Measurements from ENCODE around the gene SEMA3A.
"Not testable (repeated sequence)": the region's sequence is repeated elsewhere in the genome, so short reads cannot be mapped to it uniquely, and the experiment has no call there.

The SEMA3A gene

GRCh38 chr7:84152995-84153394, 41.6 kb downstream of the SEMA3A start:
- DNase-seq (ENCODE audit: low read depth): no peak

GRCh38 chr7:84150370-84150769, 44.2 kb downstream of the SEMA3A start:
- DNase-seq (ENCODE audit: low read depth): not testable (repeated sequence)

DNA sequence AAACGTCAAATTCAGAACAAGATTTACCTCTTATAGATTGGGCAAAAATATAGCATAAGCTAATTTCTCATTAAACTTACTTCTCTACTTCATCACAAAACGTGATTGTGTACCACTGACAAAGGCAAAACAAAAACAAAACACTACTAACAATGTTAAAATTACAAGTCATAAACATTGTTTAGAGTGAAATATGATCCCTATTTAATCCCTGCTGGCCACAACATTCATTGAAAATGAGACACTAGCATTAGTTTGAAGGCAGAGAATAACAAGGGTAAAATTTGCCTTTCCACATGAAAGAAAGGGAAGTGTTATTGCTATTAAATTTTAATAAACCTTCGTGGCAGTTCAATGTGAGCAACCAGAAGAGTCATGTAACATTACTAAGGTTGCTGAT, 45.0 kb downstream of the SEMA3A start:
- DNase-seq (ENCODE audit: low read depth): no peak

- DNase-seq (ENCODE audit: low read depth): no peak
Observed at GRCh38 chr7:84145892-84146291, 48.7 kb downstream of the SEMA3A start.

DNA sequence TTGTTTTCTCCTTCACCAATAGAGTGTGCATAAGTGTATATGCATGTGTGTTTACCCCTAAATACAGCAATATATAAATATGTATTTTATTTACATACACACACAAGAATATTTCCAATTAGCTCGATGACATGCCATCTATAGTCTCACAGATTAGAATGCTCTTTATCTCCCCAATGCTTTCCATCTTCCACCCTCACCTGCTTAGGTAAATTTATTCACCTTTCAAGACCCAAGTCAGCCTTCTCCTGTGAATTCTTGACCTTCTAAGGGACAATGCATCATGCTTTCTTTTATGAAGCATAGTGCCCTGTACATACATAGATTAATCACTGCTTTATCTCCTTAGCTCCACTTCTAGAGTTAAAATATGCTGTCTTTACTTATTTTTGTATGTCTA, 49.7 kb downstream of the SEMA3A start:
- DNase-seq (ENCODE audit: low read depth): no peak

GRCh38 chr7:84144480-84144879, 50.1 kb downstream of the SEMA3A start:
- DNase-seq (ENCODE audit: low read depth): no peak

DNA sequence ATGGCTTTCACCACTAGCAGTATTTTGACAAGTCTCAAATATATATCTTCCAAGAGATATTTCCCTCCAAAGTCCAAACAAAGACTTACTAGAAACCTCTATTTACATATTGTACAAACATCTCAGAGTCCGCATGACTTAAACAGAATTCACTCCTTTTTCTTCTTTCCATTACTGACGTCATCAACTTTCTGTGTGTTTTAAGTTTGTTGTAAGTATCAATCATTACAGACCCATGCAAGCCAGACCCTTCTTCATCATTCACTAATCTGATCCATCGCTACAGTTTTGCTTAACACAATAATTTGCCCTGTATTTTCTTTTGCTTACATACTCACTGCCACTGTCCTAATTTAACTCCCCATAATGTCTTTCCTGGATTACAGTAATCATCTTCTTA, 51.9 kb downstream of the SEMA3A start:
- no peak for DNase-seq (ENCODE audit: low read depth)

- DNase-seq (ENCODE audit: low read depth): no peak
Observed at GRCh38 chr7:84139986-84140729, 54.4 kb downstream of the SEMA3A start.

GRCh38 chr7:84138411-84138810, 56.2 kb downstream of the SEMA3A start:
- no peak for DNase-seq (ENCODE audit: low read depth)

GRCh38 chr7:84137812-84138211, 56.8 kb downstream of the SEMA3A start:
- DNase-seq (ENCODE audit: low read depth): no peak

DNA sequence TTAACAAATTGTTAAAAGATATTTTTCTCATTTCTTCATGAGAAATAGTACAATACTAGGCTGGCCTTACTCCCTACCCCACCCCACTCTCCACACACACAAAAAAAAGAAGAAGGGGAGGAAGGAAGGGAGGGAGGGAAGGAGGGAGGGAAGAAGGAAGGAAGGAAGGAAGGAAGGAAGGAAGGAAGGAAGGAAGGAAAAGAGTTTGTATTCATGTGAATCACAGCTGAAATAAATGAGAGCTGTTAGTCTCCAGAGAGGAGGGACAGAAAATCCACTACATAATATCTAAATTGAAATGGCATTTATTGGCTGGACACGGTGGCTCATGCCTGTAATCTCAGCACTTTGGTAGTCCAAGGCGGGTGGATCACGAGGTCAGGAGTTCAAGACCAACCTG, 57.8 kb downstream of the SEMA3A start:
- no peak for DNase-seq (ENCODE audit: low read depth)

- DNase-seq (ENCODE audit: low read depth): no peak
Observed at GRCh38 chr7:84136336-84136735, 58.3 kb downstream of the SEMA3A start.

DNA sequence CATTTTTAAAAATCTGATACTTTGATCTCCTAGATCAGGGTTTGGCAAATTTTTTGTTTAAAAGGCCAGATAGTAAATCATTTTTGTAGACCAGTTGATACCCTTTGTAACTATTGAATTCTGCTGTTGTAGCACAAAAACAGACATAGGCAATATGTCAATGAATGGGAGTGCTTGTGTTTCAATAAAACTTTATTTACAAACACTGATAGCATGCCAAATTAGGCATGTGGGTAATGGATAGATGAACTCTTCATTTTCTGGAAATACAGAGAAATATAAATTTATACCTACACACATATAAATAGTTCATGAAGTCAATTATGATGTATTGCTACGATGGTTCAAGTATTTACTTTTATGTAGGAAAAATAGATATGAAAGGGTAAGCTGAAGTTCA, 60.4 kb downstream of the SEMA3A start:
- no peak for DNase-seq (ENCODE audit: low read depth)

DNA sequence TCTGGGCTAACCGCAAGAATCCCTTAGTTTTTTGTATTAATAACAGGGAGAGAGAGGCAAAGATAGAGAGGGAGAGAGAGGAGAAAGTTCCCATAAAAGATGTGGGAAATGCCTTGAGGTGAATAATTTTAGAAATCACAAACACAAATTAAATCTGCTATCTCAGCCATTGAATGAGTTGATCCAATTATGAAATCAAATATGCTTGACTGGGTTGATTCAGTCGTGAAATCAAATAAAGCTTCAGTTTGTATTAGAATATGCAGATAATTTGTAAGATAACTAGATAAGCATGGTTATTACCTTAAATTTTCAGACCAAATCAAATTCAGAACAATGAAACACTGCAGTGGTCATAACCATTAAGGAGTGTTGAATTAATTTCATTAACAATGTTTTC, 68.9 kb downstream of the SEMA3A start:
- no peak for DNase-seq (ENCODE audit: low read depth)

GRCh38 chr7:84123965-84124547, 70.5 kb downstream of the SEMA3A start:
- no peak for DNase-seq (ENCODE audit: low read depth)

DNA sequence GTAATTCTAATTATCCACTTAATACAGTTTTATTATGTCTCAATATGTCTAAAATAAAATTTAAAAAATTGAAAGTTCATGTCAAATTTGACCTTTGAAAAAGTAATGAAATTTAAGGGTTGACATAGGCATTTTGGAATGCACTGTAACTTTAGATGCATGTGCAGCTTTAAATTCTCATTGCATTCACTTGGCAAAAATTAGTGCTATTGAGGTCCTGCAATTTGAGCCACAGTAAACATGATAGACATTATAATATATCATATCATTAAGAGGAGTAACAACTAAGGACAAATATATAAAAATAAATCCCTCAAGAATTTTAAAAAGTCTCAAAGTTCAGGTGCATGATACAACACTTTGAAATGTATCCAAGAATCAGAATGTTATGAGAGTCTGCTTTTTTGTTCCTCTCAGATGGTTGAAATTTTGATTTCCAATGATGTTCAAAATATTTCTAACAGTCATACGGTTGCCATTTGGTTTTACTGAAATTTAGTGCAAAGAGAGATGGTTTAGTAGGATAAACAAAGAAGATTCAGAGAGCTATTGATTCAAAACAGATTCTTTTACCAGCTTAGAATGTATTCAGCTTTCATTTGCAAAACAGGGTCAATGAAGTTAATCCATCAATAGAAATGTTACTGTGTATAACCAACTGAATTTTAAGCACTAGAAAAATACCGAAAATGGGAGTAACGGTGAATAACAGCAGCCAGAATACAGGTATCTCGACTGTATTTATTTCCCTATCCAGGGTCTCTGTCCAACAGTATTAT, 71.8 kb downstream of the SEMA3A start:
- no peak for DNase-seq (ENCODE audit: low read depth)

DNA sequence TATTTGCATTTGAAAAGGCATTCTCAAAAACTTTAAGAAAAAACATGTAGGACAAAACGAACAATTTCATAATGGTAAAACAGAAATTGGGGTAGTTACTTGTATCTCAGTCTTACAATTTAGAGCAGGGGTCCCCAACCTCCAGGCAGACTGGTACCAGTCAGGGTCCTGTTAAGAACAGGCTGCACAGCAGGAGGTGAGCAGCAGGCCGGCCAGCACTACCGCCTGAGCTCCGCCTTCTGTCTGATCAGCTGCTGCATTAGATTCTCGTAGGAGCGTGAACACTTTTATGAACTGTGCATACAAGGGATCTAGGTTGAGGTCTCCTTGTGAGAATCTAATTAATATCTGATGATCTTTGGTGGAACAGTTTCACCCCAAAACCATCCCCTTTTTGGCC, 77.3 kb downstream of the SEMA3A start:
- DNase-seq (ENCODE audit: low read depth): no peak

DNA sequence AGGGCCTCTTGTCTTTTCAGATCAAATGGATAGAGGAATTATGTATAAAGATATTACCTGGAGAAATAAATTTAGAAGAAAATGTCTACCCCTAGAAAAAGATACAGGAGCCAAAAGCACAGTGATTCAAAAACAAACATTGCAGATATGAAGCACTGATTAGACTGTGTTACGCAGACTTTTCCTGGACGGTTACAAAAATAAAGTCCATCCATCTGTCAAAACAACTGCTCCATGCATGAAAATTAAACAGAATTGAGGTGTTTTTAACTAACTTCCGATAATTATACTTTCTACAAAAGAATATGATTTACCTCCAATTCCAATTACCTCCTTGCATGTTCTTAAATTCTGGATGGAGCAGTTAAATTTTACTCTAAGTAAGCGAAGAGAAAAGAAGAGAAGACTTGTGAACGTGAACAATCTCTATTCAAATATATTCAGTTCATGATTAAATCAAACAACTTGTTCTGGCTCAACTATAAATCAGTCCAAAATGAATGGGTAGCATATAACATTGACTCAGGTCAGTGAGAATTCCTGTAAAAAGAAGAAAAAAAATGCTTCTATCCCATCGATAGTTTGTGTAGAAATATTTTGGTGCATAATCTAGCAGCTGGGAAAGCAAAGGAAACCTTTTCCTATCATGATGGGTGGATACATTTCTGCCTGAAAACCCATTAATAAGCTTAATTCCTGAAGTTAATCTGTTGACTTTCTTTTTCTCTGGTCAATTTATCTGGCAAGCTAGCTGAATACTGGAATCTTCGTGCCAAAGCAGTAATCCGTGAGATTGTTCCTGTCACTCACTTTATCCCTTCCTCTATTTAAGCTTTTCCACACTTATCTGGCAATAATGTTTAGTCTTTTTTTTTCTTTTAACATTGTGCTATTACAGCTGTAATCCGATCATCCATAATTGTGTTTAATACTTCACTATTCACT, 80.4 kb downstream of the SEMA3A start:
- no peak for DNase-seq (ENCODE audit: low read depth)

DNA sequence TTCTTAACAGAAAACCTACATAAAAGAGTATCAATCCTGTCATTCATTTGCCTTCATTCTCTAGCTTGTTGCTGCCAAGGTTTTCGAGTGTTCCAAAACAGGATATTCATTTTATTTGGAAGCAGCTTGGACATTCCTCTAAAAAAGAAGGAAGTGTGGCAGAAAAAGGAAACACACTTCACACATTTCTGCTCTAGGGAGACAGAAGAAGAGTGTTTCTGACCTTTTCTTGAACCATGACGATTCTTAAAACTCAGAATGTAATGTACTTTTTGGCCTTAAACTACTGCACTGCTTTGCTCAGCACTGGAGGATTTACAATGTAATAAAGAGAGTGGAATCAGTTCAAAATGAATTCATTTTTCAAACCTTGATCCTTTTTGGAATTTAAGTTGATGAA, 81.3 kb downstream of the SEMA3A start:
- DNase-seq (ENCODE audit: low read depth): no peak

- DNase-seq (ENCODE audit: low read depth): no peak
Observed at GRCh38 chr7:84112771-84113170, 81.8 kb downstream of the SEMA3A start.

DNA sequence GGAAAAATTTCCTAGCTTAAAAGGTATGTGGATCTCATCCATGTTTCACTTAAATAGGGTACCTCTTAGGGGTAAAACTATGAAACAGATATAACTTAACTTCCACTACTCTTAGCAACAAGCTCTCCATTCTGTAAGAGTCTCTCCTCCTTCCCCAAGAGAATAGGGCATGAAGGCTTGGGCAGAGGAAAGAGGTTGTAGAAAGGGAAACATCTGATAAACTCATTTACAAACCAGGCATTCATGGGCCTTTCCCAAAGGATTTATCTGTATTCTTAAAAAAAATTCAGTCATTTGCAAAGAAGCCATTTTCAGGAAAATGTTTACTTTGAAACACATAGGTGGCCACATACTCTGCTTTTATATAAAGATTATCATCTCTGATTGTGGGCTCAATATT, 82.7 kb downstream of the SEMA3A start:
- no peak for DNase-seq (ENCODE audit: low read depth)

GRCh38 chr7:84110400-84110799, 84.2 kb downstream of the SEMA3A start:
- DNase-seq (ENCODE audit: low read depth): no peak
